Epithelial cell of proximal tubule (primary cell): ENCODE data around the gene TACC2. TPM values are rescaled to one million over a fixed set of nuclear protein-coding genes. Genes with fewer than 3 reads are reported as not detected.

Experiments used
- DNase-seq: peaks from one replicate; pipeline ENCODE4 v3.0.0-alpha.2; 2011; ENCODE audit warnings: low read depth
- H3K4me3 ChIP-seq: 2 replicates; pipeline ENCODE4 v1.5.1; 2011; ENCODE audit warnings: low read depth, mild to moderate bottlenecking, low read length
- CTCF ChIP-seq: conservative IDR thresholded peaks from 2 replicates; pipeline ENCODE4 v1.5.1; 2012; ENCODE audit warnings: low read depth, mild to moderate bottlenecking, low read length
- total RNA-seq: library from RNA; depleted of rRNA; stranded (reverse); fragments of >200 nt; gene quantifications from 2 replicates; pipeline ENCODE4 v1.2.3, GENCODE V29; 2015

The TACC2 gene
- total RNA-seq, 1 donor from 2014 or later = 23.9 TPM

- TF ChIP-seq CTCF = no peak
- no peak for DNase-seq
- no peak overlapping the region for H3K4me3 ChIP-seq
Observed at GRCh38 chr10:122288917-122289316, 300.0 kb downstream of the TACC2 start.

GRCh38 chr10:122290334-122290733 lies 301.4 kb downstream of the TACC2 start:
- TF ChIP-seq CTCF = no peak
- DNase-seq = no peak
- H3K4me3 ChIP-seq = no peak overlapping the region

GRCh38 chr10:122290833-122291532 lies 302.0 kb downstream of the TACC2 start:
- H3K4me3 ChIP-seq = no peak overlapping the region
- no peak for DNase-seq
- no peak for TF ChIP-seq CTCF

- no peak overlapping the region for H3K4me3 ChIP-seq
- DNase-seq = no peak
- no peak for TF ChIP-seq CTCF
Observed at GRCh38 chr10:122291739-122292138, 302.8 kb downstream of the TACC2 start.

GRCh38 chr10:122292376-122292775 lies 303.4 kb downstream of the TACC2 start:
- no peak for DNase-seq
- H3K4me3 ChIP-seq = no peak overlapping the region
- no peak for TF ChIP-seq CTCF

- no peak overlapping the region for H3K4me3 ChIP-seq
- no peak for TF ChIP-seq CTCF
- DNase-seq = no peak
Observed at GRCh38 chr10:122293156-122293960, 304.4 kb downstream of the TACC2 start.
